Stromal cell of bone marrow (primary cell): ENCODE results near the gene FLT1.
A peak's percentile ranks its signal among the peaks of the same experiment; 100 is the strongest.

Experiments used
- DNase-seq: peaks from one replicate; pipeline ENCODE4 v3.0.0-alpha.2; 2012; ENCODE audit warnings: low read depth

FLT1 gene

DNA sequence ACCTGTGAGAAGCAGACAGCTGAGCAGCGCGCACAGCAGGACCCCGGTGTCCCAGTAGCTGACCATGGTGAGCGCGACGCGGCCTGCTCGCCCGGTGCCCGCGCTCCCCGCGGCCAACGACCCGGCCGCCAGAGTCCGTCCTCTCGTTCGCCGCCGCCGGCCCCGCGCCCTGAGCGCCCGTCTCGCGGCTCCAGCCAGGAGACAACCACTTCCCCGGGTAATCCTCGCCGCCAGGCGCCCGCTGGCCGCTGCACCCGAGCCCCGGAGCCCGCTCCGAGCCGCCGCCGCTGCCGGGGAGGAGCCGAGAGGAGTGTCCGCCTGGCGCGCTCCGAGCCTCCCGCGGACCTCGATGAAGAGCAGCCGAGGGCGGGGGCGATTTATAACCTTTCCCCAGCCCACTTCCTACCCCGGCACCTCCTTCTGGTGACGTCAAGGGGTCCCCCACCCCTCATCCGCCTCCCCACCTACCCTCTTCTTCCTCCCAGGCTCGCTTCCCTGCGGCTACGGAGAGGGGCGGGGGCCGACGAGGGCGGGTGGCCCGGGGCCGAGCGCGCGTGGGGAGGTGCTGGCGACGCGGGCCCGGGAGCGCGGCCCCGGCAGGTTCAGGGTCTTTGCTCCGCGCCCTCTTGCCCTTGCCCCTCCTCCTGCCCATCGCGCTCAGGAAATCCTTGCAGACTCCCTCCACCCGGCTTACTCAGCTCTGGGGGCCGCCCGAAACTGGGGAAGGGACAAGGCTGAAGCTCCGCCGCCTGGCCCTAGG is at the start of gene FLT1:
Gene FLT1, minus strand, starts transcription at position 351 of the 760 bp plus-strand sequence. Its CDS starts 285 bp downstream, at position 66.
- DNase-seq: no peak

DNA sequence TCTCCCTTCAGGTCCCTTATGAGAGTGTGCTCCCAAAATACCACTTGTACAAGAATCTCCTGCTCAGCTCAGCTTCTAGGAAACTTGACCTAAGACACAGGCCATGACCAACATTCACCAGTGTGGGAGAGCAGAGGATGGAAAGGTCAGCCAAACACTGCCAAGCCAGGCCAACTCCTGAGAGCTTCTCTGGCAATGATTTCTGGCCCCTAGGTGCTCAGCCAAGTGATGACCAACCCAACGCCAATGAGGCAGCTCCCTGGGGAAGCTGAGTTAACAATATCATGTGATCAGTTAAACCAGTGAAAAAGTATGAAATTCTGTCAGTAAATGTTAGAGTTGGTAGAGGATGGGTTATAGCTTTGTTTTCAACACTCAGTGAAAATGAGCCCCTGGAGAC is 49.1 kb upstream of the FLT1 start:
- DNase-seq: peak; percentile 26

DNA sequence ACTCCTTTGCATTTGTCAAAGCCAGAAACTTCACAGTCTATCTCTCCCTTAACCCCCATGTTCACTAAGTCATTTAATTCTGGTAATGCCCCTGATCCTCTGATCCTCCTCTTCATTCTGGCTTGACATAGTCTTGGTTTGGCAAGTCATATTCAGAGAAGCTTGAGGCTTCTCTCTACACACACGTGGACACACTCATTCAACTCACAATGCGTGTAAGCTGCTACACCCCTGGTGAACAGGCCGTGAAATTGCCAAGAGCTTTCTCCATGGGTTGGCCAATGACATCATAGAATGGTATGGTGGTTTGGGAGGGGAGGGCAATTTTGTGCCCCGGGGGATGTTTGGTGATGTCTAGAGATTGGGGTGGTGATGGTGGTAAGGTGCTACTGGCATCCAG is 47.9 kb upstream of the FLT1 start:
- no peak for DNase-seq

GRCh38 chr13:28541966-28542365 is 47.0 kb upstream of the FLT1 start:
- no peak for DNase-seq

DNA sequence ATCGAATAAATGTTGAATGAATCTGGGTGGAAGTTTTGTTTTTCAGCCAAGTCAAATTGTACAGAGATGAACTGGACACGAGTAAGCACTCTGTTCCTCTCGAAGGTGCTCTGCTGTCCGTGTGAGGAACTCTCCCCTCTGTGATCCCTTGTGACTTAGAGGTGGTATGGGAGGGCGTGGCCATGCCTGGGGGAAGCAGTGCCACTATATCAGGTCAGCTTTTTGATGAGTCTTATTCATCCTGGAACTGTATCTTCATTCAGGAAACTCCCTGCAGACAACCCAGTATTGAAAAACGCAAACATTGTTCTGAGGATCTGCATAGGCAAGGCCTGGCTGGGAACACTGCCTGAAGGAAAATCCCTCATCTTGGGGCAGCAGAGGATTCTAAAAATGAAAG is 45.7 kb upstream of the FLT1 start:
- no peak for DNase-seq

GRCh38 chr13:28539625-28540286 is 44.8 kb upstream of the FLT1 start:
- no peak for DNase-seq

DNA sequence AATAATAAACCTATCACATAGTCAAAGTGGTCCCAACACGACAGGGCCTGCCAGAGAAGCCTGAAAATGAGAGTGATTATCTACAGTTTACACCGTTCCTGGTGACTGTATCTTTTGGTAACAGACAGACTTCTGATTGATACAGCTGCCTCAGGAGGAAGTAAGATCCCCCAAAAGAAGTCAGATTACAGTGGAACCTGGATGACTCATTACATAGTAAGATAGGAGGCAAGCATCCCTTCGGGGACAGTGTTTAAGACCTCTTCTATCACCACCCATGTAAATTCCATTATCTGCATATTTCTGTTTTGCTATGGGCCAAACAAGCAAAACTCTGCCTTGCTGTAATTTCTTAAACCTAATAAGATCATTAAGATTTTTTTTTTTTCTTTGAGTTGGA is 44.0 kb upstream of the FLT1 start:
- no peak for DNase-seq

- DNase-seq: no peak
Measured at GRCh38 chr13:28537171-28537570, 42.2 kb upstream of the FLT1 start.

DNA sequence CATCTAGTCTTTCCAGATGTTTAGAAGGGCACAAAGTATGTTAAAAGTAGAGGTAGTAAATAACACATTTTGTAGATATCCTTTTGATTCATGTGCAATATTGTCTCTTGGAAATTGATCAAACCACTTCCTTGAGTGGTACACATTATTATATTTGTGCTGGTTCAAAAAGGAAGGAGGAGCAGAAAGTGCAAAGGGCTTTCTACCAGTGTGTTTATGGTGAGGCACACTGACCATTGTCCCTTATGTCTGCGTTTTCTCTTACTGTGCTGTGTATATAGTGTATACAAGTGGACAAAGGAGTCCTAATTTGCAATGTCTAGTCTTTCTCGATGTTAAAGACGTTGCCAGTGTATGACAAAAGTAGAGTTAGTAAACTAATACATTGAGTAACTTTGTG is 41.4 kb upstream of the FLT1 start:
- no peak for DNase-seq

GRCh38 chr13:28535734-28536133 is 40.8 kb upstream of the FLT1 start:
- DNase-seq: no peak

DNA sequence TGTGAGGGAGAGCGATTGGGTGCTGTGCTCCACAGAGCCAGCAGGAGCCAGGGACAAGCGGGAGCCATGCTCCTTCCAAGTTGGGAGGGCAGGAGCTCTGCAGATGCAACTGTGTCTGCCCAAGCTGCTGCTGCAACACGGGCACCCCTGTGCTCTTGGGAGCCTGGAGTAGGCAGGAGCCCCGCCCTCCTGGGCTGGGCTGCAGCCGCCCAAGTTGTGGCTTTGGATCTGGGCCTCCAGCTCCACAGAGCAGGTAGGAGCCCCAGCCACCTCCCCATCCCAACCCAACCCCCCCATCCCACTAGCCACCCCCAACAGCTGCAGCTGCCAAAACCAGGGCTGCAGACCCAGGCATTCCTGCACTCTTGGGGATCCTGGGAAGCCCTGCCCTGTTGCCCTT is 39.9 kb upstream of the FLT1 start:
- DNase-seq: no peak

- DNase-seq: no peak
Measured at GRCh38 chr13:28534210-28534609, 39.3 kb upstream of the FLT1 start.

GRCh38 chr13:28533441-28534166 is 38.7 kb upstream of the FLT1 start:
- no peak for DNase-seq

- no peak for DNase-seq
Measured at GRCh38 chr13:28533125-28533436, 38.2 kb upstream of the FLT1 start.

GRCh38 chr13:28532388-28533124 is 37.6 kb upstream of the FLT1 start:
- no peak for DNase-seq

DNA sequence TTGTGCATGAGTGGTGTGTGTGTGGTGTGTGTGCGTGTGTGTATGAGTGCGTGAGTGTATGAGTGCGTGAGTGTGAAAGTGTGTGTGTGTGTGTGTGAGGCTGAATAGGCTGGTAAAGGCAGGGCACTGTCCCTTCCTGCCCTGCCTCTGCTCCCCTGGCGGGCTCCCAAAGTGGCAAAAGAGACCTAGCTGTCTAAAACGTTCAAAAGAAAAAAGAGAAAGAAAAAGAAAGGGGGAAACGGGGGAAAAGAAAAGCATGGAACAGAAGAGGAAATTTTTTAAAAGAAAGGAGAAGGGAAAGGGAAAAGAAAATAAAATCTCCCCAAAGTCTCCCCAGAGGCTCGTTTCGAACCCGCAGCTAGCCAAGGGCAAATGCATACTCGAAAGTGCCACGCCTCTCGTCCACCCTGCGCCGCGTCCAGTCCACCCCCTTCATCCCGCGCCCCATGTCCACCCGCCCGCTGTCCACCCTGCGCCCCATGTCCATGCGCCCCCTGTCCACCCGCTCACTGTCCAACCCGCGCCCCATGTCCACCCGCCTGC is 37.0 kb upstream of the FLT1 start:
- DNase-seq: no peak

DNA sequence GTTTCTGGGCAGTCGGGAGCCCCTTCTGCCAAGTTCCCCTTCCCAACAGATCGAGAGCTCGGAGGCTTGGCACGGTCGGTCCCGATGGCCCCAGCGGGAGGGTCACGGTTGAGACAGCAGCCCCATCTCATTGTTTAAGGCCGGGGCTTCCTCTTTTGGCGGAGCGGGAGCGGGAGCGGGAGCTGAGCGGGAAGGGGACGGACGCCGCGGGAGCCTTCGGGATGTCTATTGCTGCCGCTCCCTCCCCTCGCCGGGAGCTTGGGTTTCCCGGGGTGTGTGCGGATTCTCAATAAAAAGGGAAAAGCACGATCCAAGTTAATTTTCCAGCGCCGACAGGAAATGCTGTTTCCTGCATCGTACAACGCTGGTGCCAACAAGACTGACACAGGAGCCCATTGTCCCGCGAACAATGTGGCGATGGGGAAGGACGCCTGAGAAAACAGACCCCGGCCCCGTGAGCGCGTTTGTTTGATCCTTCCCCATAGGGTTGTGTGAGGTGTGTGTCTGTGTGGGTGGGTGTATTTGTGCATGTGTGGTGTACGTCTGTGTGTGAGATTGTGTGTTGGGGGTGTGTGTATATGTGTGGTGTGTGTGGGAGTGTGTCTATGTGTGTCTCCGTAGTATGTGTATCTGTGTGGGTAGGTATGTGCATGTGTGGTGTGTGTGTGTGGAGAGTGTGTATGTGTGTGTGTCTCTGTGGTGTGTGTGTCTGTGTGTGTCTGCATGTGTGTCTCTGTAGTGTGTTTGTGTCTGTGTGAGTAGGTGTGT is 36.3 kb upstream of the FLT1 start:
- DNase-seq: no peak

GRCh38 chr13:28530729-28531076 is 35.8 kb upstream of the FLT1 start:
- no peak for DNase-seq

DNA sequence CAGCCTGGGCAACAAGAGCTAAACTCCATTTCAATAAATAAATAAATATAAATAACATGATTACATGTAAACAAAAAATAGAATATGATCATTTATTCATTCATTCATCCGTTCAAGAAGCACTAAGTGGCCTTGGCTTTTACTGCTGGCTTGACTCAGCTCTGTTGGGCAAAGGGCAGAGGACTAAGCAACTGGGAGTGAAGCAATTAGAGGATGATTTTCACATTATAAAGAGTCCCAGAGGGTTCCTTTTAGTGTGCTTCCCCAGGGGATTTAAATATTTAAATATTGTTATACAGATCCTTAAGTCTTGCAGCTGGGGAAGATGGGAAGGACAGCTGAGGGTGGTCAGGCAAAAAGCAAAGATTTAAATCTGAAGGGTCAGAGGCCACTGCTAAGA is 34.9 kb upstream of the FLT1 start:
- no peak for DNase-seq

DNA sequence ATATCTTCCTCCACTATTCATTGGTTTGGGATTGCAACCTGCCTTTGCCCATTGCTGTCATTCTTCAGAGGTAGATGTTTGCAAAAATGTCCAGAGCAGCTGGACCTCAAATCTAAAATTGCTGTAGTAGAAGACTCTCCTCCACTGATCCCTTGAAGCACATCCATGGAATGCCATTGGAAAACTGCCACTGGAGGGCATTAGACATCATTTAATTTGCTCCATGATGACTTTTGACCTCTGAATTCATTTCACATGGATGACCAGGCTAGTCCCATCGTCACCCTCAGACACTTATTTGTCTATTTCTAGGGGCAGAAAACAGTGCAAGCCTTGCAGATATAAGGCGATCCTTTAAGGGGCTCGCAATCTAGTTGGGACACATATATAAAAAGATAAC is 33.9 kb upstream of the FLT1 start:
- no peak for DNase-seq

- DNase-seq: no peak
Measured at GRCh38 chr13:28528388-28528787, 33.5 kb upstream of the FLT1 start.

GRCh38 chr13:28527629-28528028 is 32.7 kb upstream of the FLT1 start:
- DNase-seq: no peak
